Panc1 (cell line): ENCODE results near the gene ECHDC3. TPM values are rescaled to one million over a fixed set of nuclear protein-coding genes. Genes with fewer than 3 reads are reported as not detected.

Experiments used
- ATAC-seq: fragments of 200-7000 bp; cut with Tn5 transposase; 2 replicates; pipeline ENCODE4 v1.9.1; 2020; ENCODE audit warnings: mild to moderate bottlenecking, moderate library complexity
- BruUV-seq: library from RNA; stranded (reverse); fragments of 400-500 nt; replicated peaks from 2 replicates; lab custom pipeline; 2021; lab: Mats Ljungman, UMichigan
- CTCF ChIA-PET: fragments of 300-600 bp; sonication (Branson Sonifier 250); formaldehyde crosslinking; loops from one replicate; lab custom pipeline; 2022; ENCODE audit warnings: antibody characterized with exemption; lab: Charles Lee
- POLR2A ChIA-PET: fragments of 300-600 bp; sonication (Branson Sonifier 250); formaldehyde crosslinking; loops from one replicate; lab custom pipeline; 2022; ENCODE audit warnings: antibody characterized with exemption; lab: Charles Lee
- DNase-seq: peaks from one replicate; pipeline ENCODE4 v3.0.0-alpha.2; 2010; ENCODE audit warnings: low read depth, low spot score
- H3K27ac ChIP-seq: 2 replicates; pipeline ENCODE4 v1.5.1; 2011; ENCODE audit warnings: mild to moderate bottlenecking, low read length, inconsistent platforms
- H3K27me3 ChIP-seq: fragments of 200-500 bp; sonication (Bioruptor generic); 2 replicates; pipeline ENCODE4 v1.6.0; 2014; ENCODE audit warnings: low read length, inconsistent platforms; ENCODE audit not compliant: control insufficient read depth, insufficient read depth
- H3K36me3 ChIP-seq: fragments of 200-500 bp; sonication (Bioruptor generic); 2 replicates; pipeline ENCODE4 v1.5.1; 2014; ENCODE audit warnings: inconsistent platforms, mild to moderate bottlenecking, low read length, moderate library complexity; ENCODE audit not compliant: control insufficient read depth, insufficient read depth
- H3K4me1 ChIP-seq: 2 replicates; pipeline ENCODE4 v1.5.1; 2011; ENCODE audit warnings: inconsistent platforms, mild to moderate bottlenecking, low read length, moderate library complexity; ENCODE audit not compliant: control insufficient read depth, insufficient read depth
- H3K4me3 ChIP-seq, 2 experiments: 2 replicates each; pipeline ENCODE4 v1.5.1; 2011 to 2012; ENCODE audit warnings: low read depth in 2 of 2, low read length in 2 of 2, mild to moderate bottlenecking in 2 of 2, inconsistent platforms in 1 of 2, moderate library complexity in 1 of 2
- H3K9me3 ChIP-seq: fragments of 200-500 bp; sonication (Bioruptor generic); 2 replicates; pipeline ENCODE4 v1.5.1; 2014; ENCODE audit warnings: low read depth, mild to moderate bottlenecking, inconsistent platforms, low read length, moderate library complexity; ENCODE audit not compliant: control insufficient read depth, insufficient read depth
- POLR2AphosphoS5 ChIP-seq: IDR thresholded peaks from 2 replicates; pipeline ENCODE4 v1.6.1; 2012; ENCODE audit warnings: mild to moderate bottlenecking, low read depth, low read length, moderate library complexity
- SIN3A ChIP-seq: IDR thresholded peaks from 2 replicates; pipeline ENCODE4 v1.6.1; 2012; ENCODE audit warnings: low read depth, mild to moderate bottlenecking, low read length, moderate library complexity, borderline replicate concordance; ENCODE audit not compliant: insufficient read depth
- TCF7L2 ChIP-seq: IDR thresholded peaks from 2 replicates; pipeline ENCODE4 v1.6.1; 2011; ENCODE audit warnings: mild to moderate bottlenecking, low read depth, low read length, inconsistent platforms
- in situ Hi-C: cut with HindIII; loops from 2 replicates; pipeline ENCODE4 v1.10.0; 2016; ENCODE audit warnings: low sequenced_read_pairs, low pct_unique_long_range_greater_than_20kb
- intact Hi-C: fragments of 100-400 bp; cut with micrococcal nuclease; formaldehyde crosslinking; loops from one replicate; pipeline ENCODE4 v1.10.0; 2022; ENCODE audit not compliant: unreplicated experiment
- total RNA-seq: library from RNA; stranded (reverse); gene quantifications from one replicate; pipeline ENCODE4 v1.2.1, GENCODE V29; 2021; ENCODE audit not compliant: unreplicated experiment
- TF ChIP-seq, protein P1 (sequence below): fragments of 450-650 bp; IDR thresholded peaks from 2 replicates; pipeline ENCODE4 v1.5.1; 2017; ENCODE audit warnings: mild to moderate bottlenecking
- TF ChIP-seq, protein P2 (sequence below), 2 experiments: IDR thresholded peaks; 2 replicates each; pipeline ENCODE4 v1.6.1; 2011 to 2012; ENCODE audit warnings: low read depth in 2 of 2, control low read depth in 1 of 2, low read length in 1 of 2, mild to moderate bottlenecking in 1 of 2, moderate library complexity in 1 of 2; ENCODE audit not compliant: insufficient read depth in 1 of 2

ECHDC3 gene
- total RNA-seq, 1 experiment from 2014 or later, result 5.8 TPM

DNA sequence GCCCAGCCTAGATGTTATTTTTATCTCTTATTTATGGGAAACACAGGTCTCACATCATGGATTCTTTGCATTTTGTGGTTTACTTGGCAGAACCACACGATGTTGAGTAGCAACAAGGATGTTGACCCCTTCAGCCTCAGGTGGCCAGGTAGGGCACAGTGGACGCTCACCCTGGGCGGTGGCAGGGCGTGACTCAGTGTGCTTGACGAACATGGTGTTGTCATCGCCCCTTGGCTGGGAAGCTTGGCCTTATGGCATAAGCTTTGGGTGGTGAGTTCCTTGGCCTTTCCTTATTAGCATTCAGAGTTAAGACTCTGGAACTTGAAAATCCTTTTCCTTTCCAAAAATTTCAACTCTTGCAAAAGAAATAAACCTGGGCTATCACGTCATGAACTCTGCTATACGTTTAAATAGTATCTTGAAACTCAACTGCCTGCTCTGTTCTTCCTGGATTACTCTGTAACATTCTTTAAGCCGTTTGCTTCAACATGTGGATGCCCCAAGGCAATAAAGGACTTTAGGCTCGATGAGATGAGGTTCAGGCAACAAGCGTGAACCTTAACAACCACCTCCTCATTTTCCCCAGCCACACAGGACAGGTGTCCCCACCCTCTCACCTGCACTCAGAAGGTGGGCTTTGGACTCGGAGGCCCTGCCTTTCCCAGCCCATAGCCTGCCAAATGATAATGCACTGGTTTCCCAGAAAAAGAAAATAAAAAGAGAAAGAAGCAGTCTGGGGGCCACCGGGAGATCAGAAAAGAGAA lies 22.5 kb upstream of the ECHDC3 start:
- Histone ChIP-seq H3K9me3 (no peaks in the 10 kb centered on the region), H3K36me3 (no peaks in the 10 kb centered on the region), H3K4me1 (peaks cover 4% of the 10 kb centered on the region; the same call in 1 of the 2 replicates), H3K27me3 (no peaks in the 10 kb centered on the region), H3K27ac (no peak overlapping the region), H3K4me3 (no peak overlapping the region)
- ChIA-PET CTCF (no interaction called here), POLR2A (no interaction called here)
- DNase-seq, result no peak
- intact Hi-C loops, result no loop called here
- in situ Hi-C loops, result no loop called here
- TF ChIP-seq, protein P1, sequence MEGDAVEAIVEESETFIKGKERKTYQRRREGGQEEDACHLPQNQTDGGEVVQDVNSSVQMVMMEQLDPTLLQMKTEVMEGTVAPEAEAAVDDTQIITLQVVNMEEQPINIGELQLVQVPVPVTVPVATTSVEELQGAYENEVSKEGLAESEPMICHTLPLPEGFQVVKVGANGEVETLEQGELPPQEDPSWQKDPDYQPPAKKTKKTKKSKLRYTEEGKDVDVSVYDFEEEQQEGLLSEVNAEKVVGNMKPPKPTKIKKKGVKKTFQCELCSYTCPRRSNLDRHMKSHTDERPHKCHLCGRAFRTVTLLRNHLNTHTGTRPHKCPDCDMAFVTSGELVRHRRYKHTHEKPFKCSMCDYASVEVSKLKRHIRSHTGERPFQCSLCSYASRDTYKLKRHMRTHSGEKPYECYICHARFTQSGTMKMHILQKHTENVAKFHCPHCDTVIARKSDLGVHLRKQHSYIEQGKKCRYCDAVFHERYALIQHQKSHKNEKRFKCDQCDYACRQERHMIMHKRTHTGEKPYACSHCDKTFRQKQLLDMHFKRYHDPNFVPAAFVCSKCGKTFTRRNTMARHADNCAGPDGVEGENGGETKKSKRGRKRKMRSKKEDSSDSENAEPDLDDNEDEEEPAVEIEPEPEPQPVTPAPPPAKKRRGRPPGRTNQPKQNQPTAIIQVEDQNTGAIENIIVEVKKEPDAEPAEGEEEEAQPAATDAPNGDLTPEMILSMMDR, result no peak
- TF ChIP-seq SIN3A (no peak), TCF7L2 (no peak), POLR2AphosphoS5 (no peak)
- TF ChIP-seq, protein P2, sequence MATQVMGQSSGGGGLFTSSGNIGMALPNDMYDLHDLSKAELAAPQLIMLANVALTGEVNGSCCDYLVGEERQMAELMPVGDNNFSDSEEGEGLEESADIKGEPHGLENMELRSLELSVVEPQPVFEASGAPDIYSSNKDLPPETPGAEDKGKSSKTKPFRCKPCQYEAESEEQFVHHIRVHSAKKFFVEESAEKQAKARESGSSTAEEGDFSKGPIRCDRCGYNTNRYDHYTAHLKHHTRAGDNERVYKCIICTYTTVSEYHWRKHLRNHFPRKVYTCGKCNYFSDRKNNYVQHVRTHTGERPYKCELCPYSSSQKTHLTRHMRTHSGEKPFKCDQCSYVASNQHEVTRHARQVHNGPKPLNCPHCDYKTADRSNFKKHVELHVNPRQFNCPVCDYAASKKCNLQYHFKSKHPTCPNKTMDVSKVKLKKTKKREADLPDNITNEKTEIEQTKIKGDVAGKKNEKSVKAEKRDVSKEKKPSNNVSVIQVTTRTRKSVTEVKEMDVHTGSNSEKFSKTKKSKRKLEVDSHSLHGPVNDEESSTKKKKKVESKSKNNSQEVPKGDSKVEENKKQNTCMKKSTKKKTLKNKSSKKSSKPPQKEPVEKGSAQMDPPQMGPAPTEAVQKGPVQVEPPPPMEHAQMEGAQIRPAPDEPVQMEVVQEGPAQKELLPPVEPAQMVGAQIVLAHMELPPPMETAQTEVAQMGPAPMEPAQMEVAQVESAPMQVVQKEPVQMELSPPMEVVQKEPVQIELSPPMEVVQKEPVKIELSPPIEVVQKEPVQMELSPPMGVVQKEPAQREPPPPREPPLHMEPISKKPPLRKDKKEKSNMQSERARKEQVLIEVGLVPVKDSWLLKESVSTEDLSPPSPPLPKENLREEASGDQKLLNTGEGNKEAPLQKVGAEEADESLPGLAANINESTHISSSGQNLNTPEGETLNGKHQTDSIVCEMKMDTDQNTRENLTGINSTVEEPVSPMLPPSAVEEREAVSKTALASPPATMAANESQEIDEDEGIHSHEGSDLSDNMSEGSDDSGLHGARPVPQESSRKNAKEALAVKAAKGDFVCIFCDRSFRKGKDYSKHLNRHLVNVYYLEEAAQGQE (IDR thresholded peaks at IDR 0.05; ENCODE audit: insufficient read depth in 1 of 2, low read depth in 2 of 2, low read length in 1 of 2), result no peak
- ATAC-seq, result no peak
- BruUV-seq, result no TSS peak

DNA sequence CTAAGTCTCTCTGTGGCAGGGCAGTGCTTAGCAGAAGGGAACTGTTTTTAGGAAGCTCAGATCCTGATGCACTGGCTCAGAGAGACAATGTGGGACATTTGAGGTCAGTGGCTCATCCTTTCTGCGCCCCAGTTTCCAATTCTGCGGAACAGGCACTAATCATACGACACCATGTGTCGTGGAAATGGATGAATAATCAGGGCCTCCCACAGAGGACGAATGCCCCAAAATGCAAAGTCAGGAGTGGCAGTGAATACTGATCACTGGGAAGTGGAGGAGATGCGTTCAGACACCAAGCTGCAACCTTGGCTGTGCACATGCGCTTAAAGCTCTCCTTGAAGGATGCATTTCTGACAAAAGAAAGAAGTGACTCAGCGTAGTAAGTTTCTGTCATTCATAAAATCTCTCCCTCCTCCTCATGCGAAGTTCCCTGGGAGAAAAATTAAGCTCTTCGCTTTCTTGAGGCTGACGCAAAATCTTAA lies 21.9 kb upstream of the ECHDC3 start:
- no peaks in the 10 kb centered on the region for H3K9me3 ChIP-seq
- BruUV-seq, result no TSS peak
- no peak for ATAC-seq
- ChIA-PET POLR2A (no interaction called here), CTCF (interaction anchor here (0.7 kb wide), 1 partner anchor 132 kb away, joined by 6 read pairs; no protein-coding TSS in a partner anchor)
- no peaks in the 10 kb centered on the region for H3K36me3 ChIP-seq
- H3K27ac ChIP-seq, result no peak overlapping the region
- TF ChIP-seq, protein P2 (IDR thresholded peaks at IDR 0.05; ENCODE audit: insufficient read depth in 1 of 2, low read depth in 2 of 2, low read length in 1 of 2), result no peak
- no peak for TF ChIP-seq SIN3A
- TF ChIP-seq, protein P1, result no peak
- TF ChIP-seq POLR2AphosphoS5, result no peak
- H3K4me3 ChIP-seq, result no peak overlapping the region
- DNase-seq, result no peak
- in situ Hi-C loops (no loop called here), intact Hi-C loops (no loop called here)
- H3K4me1 ChIP-seq, result peaks cover 4% of the 10 kb centered on the region; the same call in 1 of the 2 replicates
- no peaks in the 10 kb centered on the region for H3K27me3 ChIP-seq
